Cardiac septum (tissue), 1 donor: ENCODE data around the gene UBE2F. TPM values are rescaled to one million over a fixed set of nuclear protein-coding genes. Genes with fewer than 3 reads are reported as not detected.

Source experiments
- DNase-seq: peaks from one replicate; pipeline ENCODE4 v3.0.0-alpha.2; 2020; ENCODE audit warnings: low spot score
- intact Hi-C: fragments of 100-400 bp; cut with DNase I; formaldehyde crosslinking; loops from one replicate; pipeline ENCODE4 v1.14.0; 2022
- total RNA-seq: library from RNA; stranded (reverse); fragmentation: NEBNext Ultra II Directional; extraction: Animal tissue kit (Norgen Biotek cat#: 25700); gene quantifications from one replicate; pipeline ENCODE4 v1.2.1, GENCODE V29; 2021
- donor health status: DM: no; HTN: no; CAD: no.

The UBE2F gene
- total RNA-seq, 1 donor from 2014 or later, result 61.0 TPM

GRCh38 chr2:238005528-238005927 is 38.7 kb downstream of the UBE2F start:
- DNase-seq, result no peak
- intact Hi-C loops, result no loop called here

- no peak for DNase-seq
- intact Hi-C loops, result no loop called here
Measured at GRCh38 chr2:238006510-238006909, 39.7 kb downstream of the UBE2F start.

- intact Hi-C loops, result no loop called here
- no peak for DNase-seq
Measured at GRCh38 chr2:238007924-238008323, 41.1 kb downstream of the UBE2F start.

GRCh38 chr2:238009563-238009962 is 42.7 kb downstream of the UBE2F start:
- intact Hi-C loops, result no loop called here
- DNase-seq, result no peak

GRCh38 chr2:238010572-238010971 is 43.8 kb downstream of the UBE2F start:
- intact Hi-C loops, result no loop called here
- no peak for DNase-seq

- intact Hi-C loops, result no loop called here
- no peak for DNase-seq
Measured at GRCh38 chr2:238013806-238014205, 47.0 kb downstream of the UBE2F start.

GRCh38 chr2:238015705-238016104 is 48.9 kb downstream of the UBE2F start:
- intact Hi-C loops, result loop anchor here (5.0 kb wide), 1 partner anchor 158 kb away; the partner anchor contains the start of gene RAMP1

GRCh38 chr2:238016526-238016925 is 49.7 kb downstream of the UBE2F start:
- intact Hi-C loops, result loop anchor here (5.0 kb wide), 1 partner anchor 159 kb away; the partner anchor contains the start of gene RAMP1
- no peak for DNase-seq

More at GRCh38 chr2:238015705-238016104, 48.9 kb downstream of the UBE2F start:
- DNase-seq, result no peak

- DNase-seq, result no peak
- intact Hi-C loops, result loop anchor here (5.0 kb wide), 1 partner anchor 163 kb away; the partner anchor contains the start of gene RAMP1
Measured at GRCh38 chr2:238019962-238020361, 53.1 kb downstream of the UBE2F start.

- no peak for DNase-seq
- intact Hi-C loops, result no loop called here
Measured at GRCh38 chr2:238020816-238021215, 54.0 kb downstream of the UBE2F start.

- intact Hi-C loops, result no loop called here
- DNase-seq, result no peak
Measured at GRCh38 chr2:238021327-238021726, 54.5 kb downstream of the UBE2F start.

- DNase-seq, result no peak
- intact Hi-C loops, result no loop called here
Measured at GRCh38 chr2:238022594-238023157, 55.9 kb downstream of the UBE2F start.

- no peak for DNase-seq
- intact Hi-C loops, result no loop called here
Measured at GRCh38 chr2:238023608-238024007, 56.8 kb downstream of the UBE2F start.

- intact Hi-C loops, result no loop called here
- no peak for DNase-seq
Measured at GRCh38 chr2:238024986-238025385, 58.2 kb downstream of the UBE2F start.

GRCh38 chr2:238025741-238026360 is 59.0 kb downstream of the UBE2F start:
- no peak for DNase-seq
- intact Hi-C loops, result no loop called here

GRCh38 chr2:238027058-238027457 is 60.2 kb downstream of the UBE2F start:
- no peak for DNase-seq
- intact Hi-C loops, result no loop called here

GRCh38 chr2:238027591-238028415 is 61.0 kb downstream of the UBE2F start:
- intact Hi-C loops, result no loop called here

GRCh38 chr2:238029853-238030252 is 63.0 kb downstream of the UBE2F start:
- intact Hi-C loops, result no loop called here
- DNase-seq, result no peak

More at GRCh38 chr2:238027591-238028415, 61.0 kb downstream of the UBE2F start:
- DNase-seq, result no peak

GRCh38 chr2:238030422-238031155 is 63.8 kb downstream of the UBE2F start:
- intact Hi-C loops, result no loop called here
- no peak for DNase-seq

- DNase-seq, result no peak
- intact Hi-C loops, result no loop called here
Measured at GRCh38 chr2:238031751-238032150, 64.9 kb downstream of the UBE2F start.
